Adrenal gland (tissue), 12 donors: ENCODE data around the gene CPHXL2. TPM values are rescaled to one million over a fixed set of nuclear protein-coding genes. Genes with fewer than 3 reads are reported as not detected.

Experiments used
- DNase-seq, 7 donors: peaks; one replicate each; pipeline ENCODE4 v3.0.0-alpha.2; 2019 to 2020
- H3K27ac ChIP-seq, 5 donors: fragments of 200-600 bp; sonication (generic) in 4 of 5; 1 replicate in 3 of 5; 2 replicates in 2 of 5; pipeline versions ENCODE4 v1.5.1 to v1.8.0; 2016 to 2020; ENCODE audit warnings: mild to moderate bottlenecking in 1 of 5
- H3K27me3 ChIP-seq: fragments of 200-600 bp; 2 replicates; pipeline ENCODE4 v1.8.0; 2021
- H3K36me3 ChIP-seq, 2 donors: fragments of 200-600 bp; replicated peaks in 1 of 2; 1 replicate in 1 of 2; 2 replicates in 1 of 2; pipeline versions ENCODE4 v1.5.1 to v1.8.0; 2018 to 2022
- H3K4me1 ChIP-seq, 2 donors: fragments of 200-600 bp; replicated peaks in 1 of 2; 1 replicate in 1 of 2; 2 replicates in 1 of 2; pipeline versions ENCODE4 v1.5.1 to v1.8.0; 2018 to 2021
- H3K4me3 ChIP-seq, 4 donors: fragments of 200-600 bp; sonication (generic) in 3 of 4; one replicate each; pipeline ENCODE4 v1.5.1; 2016 to 2018
- H3K9me3 ChIP-seq, 3 donors: fragments of 200-600 bp; sonication (generic) in 1 of 3; replicated peaks in 1 of 3; 1 replicate in 2 of 3; 2 replicates in 1 of 3; pipeline versions ENCODE4 v1.5.1 to v1.8.0; 2016 to 2021
- CTCF ChIP-seq, 6 experiments: fragments of 450-650 bp in 4 of 6; fragments of 200-600 bp in 2 of 6; sonication (generic) in 1 of 6; IDR thresholded peaks; 1 replicate in 5 of 6; 2 replicates in 1 of 6; pipeline versions ENCODE4 v1.5.1 to v1.8.0; 2016 to 2021; ENCODE audit warnings: antibody characterized with exemption in 6 of 6, mild to moderate bottlenecking in 2 of 6, moderate library complexity in 1 of 6
- POLR2A ChIP-seq, 2 donors: fragments of 450-650 bp; IDR thresholded peaks; one replicate each; pipeline ENCODE4 v1.6.1; 2017; ENCODE audit warnings: antibody characterized with exemption in 2 of 2, mild to moderate bottlenecking in 2 of 2, moderate library complexity in 1 of 2
- WGBS, 4 donors: extraction: QIAGEN DNeasy Blood & Tissue Kit in 2 of 4; methylation state at CpG; one replicate each; pipeline versions ENCODE4 v1.1.5 to v1.1.7; 2013 to 2017; 5-methylcytosine and 5-hydroxymethylcytosine counted together
- intact Hi-C, 2 donors: fragments of 100-400 bp; cut with DNase I; formaldehyde crosslinking; loops; one replicate each; pipeline versions ENCODE4 v1.14.1 to v1.15.0; 2022 to 2023
- polyA plus RNA-seq, 3 donors: library from polyadenylated mRNA; stranded (reverse); fragments of 200-250 nt in 2 of 3; fragments of 350-450 nt in 1 of 3; fragmentation: Illumina TruSeq in 1 of 3; extraction: RNeasy Lipid Tissue Mini Kit (QIAGEN cat#74804) in 1 of 3; gene quantifications; one replicate each; pipeline ENCODE4 v1.2.3, GENCODE V29; 2013 to 2014
- total RNA-seq, 9 donors: library from RNA; depleted of rRNA in 4 of 9; stranded (reverse); fragments of >200 nt in 4 of 9; fragments of 120-200 nt in 1 of 9; fragmentation: NEBNext Ultra II Directional in 1 of 9; extraction: Animal tissue kit (Norgen Biotek cat#: 25700) in 1 of 9; gene quantifications; one replicate each; pipeline versions ENCODE4 v1.1.0 to v1.2.4, GENCODE V29; 2013 to 2023
- donor health status: healthy with polysubstance abuse.
- donor health status: Bipolar disorder and iron deficiency.
- donor health status: DM: yes; HTN: yes; CAD: no.
- donor health status: DM: no; HTN: no; CAD: no.
- donor health status: DM: no; HTN: no; CAD: no.
- donor health status: DM: yes; HTN: yes; CAD: no.

CPHXL2 gene
- total and polyA plus RNA-seq, 12 donors, result not detected

GRCh38 chr16:75644240-75645012 is 32.4 kb downstream of the CPHXL2 start:
- no peak for DNase-seq
- intact Hi-C loops, result no loop called here
- 88 to 93% (median 91%) methylated on average over 7 of the region's 7 CpGs for WGBS, 4 donors
- H3K27me3 ChIP-seq, result no peaks in the 10 kb centered on the region
- peaks cover 0 to 34% of the 10 kb centered on the region in 2 donors for H3K36me3 ChIP-seq
- TF ChIP-seq CTCF (IDR thresholded peaks at IDR 0.05), result no peak
- no peak for TF ChIP-seq POLR2A (IDR thresholded peaks at IDR 0.05)
- H3K4me3 ChIP-seq, result no peak overlapping the region
- no peaks in the 10 kb centered on the region for H3K9me3 ChIP-seq
- H3K27ac ChIP-seq, result no peak overlapping the region
- H3K4me1 ChIP-seq, result peaks cover 0 to 14% of the 10 kb centered on the region in 2 donors

- TF ChIP-seq CTCF (IDR thresholded peaks at IDR 0.05) (no peak), POLR2A (IDR thresholded peaks at IDR 0.05) (no peak)
- peaks cover 0 to 72% of the 10 kb centered on the region in 2 donors for H3K36me3 ChIP-seq
Observed at GRCh38 chr16:75640598-75640997, 36.2 kb downstream of the CPHXL2 start.

DNA sequence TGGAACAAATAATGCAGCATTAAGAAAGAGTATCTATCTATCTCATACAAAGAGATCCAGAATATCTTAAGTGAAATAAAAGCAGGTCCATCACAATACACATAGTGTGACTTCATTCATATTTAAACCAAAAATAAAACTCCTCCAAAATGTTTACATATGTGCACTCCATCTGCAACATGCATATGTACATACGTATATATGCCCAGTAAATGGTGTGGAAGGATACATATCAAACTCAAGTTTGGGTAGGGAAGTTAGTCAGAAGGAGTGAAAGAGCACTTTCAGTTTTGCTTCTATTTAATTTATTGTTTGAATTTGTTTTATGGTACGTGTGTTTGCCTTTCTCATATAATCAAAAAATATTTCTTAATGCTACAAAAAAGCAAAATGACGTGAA is 41.8 kb downstream of the CPHXL2 start:
- WGBS, 4 donors, result 82 to 86% (median 84%) methylated on average over 3 of the region's 3 CpGs

More at GRCh38 chr16:75640598-75640997, 36.2 kb downstream of the CPHXL2 start:
- Histone ChIP-seq H3K27me3 (no peaks in the 10 kb centered on the region), H3K4me3 (no peak overlapping the region), H3K9me3 (no peaks in the 10 kb centered on the region), H3K4me1 (peaks cover 0 to 1% of the 10 kb centered on the region in 2 donors), H3K27ac (no peak overlapping the region)
- WGBS, 4 donors, result 85 to 94% (median 92%) methylated on average over 6 of the region's 6 CpGs
- DNase-seq, result no peak
- intact Hi-C loops, result no loop called here

DNA sequence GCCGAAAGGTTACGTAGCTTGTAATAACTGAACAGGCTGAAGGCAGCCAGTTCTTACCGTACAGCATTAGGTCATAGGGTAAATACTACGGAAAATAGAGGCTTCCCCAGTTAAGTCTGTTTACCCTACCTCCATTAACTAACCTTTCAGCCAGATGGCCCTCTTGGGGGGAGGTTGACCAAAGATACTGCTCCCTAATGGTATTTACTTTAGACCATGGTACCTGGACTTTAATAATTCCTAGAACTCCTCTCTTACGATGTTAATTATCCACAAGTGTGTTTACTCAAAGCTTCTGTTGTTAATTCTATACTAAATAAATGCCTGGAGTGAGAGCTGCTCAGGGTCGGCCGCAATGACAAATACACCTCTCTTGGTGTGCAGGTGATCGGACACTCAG is 44.0 kb downstream of the CPHXL2 start:
- Histone ChIP-seq H3K27me3 (no peaks in the 10 kb centered on the region), H3K36me3 (peaks cover 0 to 100% of the 10 kb centered on the region in 2 donors), H3K9me3 (no peaks in the 10 kb centered on the region), H3K4me1 (no peaks in the 10 kb centered on the region), H3K27ac (no peak overlapping the region), H3K4me3 (no peak overlapping the region)
- TF ChIP-seq CTCF (IDR thresholded peaks at IDR 0.05) (no peak), POLR2A (IDR thresholded peaks at IDR 0.05) (no peak)
- no peak for DNase-seq
- intact Hi-C loops, result no loop called here
- WGBS, 4 donors, result 86 to 97% (median 92%) methylated on average over 7 to 8 of the region's 8 CpGs

More for the DNA sequence above, 41.8 kb downstream of the CPHXL2 start:
- Histone ChIP-seq H3K4me1 (no peaks in the 10 kb centered on the region), H3K27ac (no peak overlapping the region), H3K27me3 (no peaks in the 10 kb centered on the region), H3K36me3 (peaks cover 0 to 100% of the 10 kb centered on the region in 2 donors), H3K9me3 (no peaks in the 10 kb centered on the region), H3K4me3 (no peak overlapping the region)
- intact Hi-C loops, result no loop called here
- no peak for DNase-seq
- TF ChIP-seq POLR2A (IDR thresholded peaks at IDR 0.05), result no peak
- TF ChIP-seq CTCF (IDR thresholded peaks at IDR 0.05), result no peak
